Fibroblast of the conjunctiva (primary cell): Measurements from ENCODE around the gene SLX4IP.

ENCODE experiments used
- DNase-seq: peaks from one replicate; pipeline ENCODE4 v3.0.0-alpha.2; 2010; ENCODE audit warnings: low read depth

Gene SLX4IP

GRCh38 chr20:10635476-10636208, 200.5 kb downstream of the SLX4IP start:
- no peak for DNase-seq

GRCh38 chr20:10636326-10636818, 201.3 kb downstream of the SLX4IP start:
- DNase-seq, result no peak

GRCh38 chr20:10637031-10637559, 202.0 kb downstream of the SLX4IP start:
- DNase-seq, result no peak

- no peak for DNase-seq
These were observed 202.5 kb downstream of the SLX4IP start for GRCh38 chr20:10637563-10637962.

GRCh38 chr20:10639077-10639736, 204.1 kb downstream of the SLX4IP start:
- DNase-seq, result no peak

GRCh38 chr20:10639737-10640556, 204.8 kb downstream of the SLX4IP start:
- DNase-seq, result no peak

- DNase-seq, result no peak
These were observed 205.8 kb downstream of the SLX4IP start for GRCh38 chr20:10640897-10641296.

GRCh38 chr20:10641467-10641866, 206.4 kb downstream of the SLX4IP start:
- no peak for DNase-seq

- DNase-seq, result no peak
These were observed 206.8 kb downstream of the SLX4IP start for GRCh38 chr20:10641893-10642292.

- DNase-seq, result no peak
These were observed 207.9 kb downstream of the SLX4IP start for GRCh38 chr20:10642856-10643559.

GRCh38 chr20:10643560-10643873, 208.4 kb downstream of the SLX4IP start:
- no peak for DNase-seq

GRCh38 chr20:10644458-10645204, 209.5 kb downstream of the SLX4IP start:
- DNase-seq, result no peak

- DNase-seq, result no peak
These were observed 210.1 kb downstream of the SLX4IP start for GRCh38 chr20:10645205-10645570.

GRCh38 chr20:10646006-10646405, 210.9 kb downstream of the SLX4IP start:
- no peak for DNase-seq

- DNase-seq, result no peak
These were observed 211.8 kb downstream of the SLX4IP start for GRCh38 chr20:10646886-10647420.

GRCh38 chr20:10647471-10647870, 212.4 kb downstream of the SLX4IP start:
- DNase-seq, result no peak

- no peak for DNase-seq
These were observed 212.8 kb downstream of the SLX4IP start for GRCh38 chr20:10647909-10648308.

- no peak for DNase-seq
These were observed 213.5 kb downstream of the SLX4IP start for GRCh38 chr20:10648651-10649050.

GRCh38 chr20:10649080-10649796, 214.1 kb downstream of the SLX4IP start:
- DNase-seq, result no peak

- DNase-seq, result no peak
These were observed 214.7 kb downstream of the SLX4IP start for GRCh38 chr20:10649797-10650160.
